HG03025 (cell line): ENCODE data around the gene OOSP3.

Source experiments
- ATAC-seq: cut with Tn5 transposase; IDR thresholded peaks from one replicate; pipeline ENCODE4 v1.9.1; 2021; ENCODE audit warnings: mild to moderate bottlenecking, moderate library complexity; ENCODE audit not compliant: unreplicated experiment, low FRiP score

Gene OOSP3

DNA sequence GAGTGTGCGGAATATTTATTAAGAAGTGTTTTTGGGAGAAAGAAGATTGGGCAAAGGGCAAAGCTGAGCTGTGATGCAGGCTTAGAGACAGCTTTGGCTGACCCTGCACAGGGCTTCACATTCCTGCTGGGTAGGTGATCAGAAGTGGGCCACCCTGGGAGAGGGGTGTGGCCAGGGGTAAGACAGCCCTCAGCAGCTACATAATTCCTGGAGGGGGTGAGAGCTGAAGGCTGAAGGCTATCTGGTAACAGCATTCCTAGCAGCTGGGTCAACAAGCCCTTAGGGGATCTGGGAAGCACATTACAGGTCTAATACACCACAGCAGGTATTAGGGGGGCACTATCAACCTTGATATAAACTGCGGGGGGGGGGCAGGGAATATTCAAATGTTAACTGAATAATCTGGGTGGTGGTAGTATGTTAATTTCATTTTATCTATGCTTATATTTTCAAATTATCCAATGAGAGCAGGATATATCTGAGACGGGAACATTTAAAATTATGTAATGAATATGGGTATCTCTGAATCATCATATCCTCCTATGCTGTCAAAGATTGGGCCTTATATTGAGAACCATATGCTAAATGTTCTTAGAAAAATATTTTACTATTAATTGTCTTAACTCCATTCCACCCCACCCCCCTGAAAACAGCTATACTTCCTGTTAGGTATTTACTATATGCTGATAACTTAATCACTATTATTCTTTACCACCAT, 65.6 kb downstream of the OOSP3 start:
- ATAC-seq: no peak

DNA sequence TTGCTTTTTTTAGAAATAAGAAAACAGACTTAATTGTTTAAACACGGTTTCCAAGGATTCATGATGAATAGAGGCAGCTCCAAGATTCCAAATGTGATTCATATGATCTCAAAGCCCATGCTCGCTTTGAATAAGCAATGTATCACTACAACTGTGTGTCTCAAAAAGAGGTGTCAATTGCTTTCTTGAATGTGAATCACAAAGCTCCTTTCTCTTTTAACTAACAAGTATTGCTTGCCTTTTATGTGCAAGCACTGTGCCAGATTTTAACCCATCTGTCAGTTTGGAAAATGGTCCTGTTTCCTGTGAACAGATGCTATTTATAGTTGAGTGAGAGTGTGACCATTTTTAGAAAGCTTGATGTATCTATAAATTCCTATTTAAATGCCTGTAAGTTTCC, 66.1 kb downstream of the OOSP3 start:
- no peak for ATAC-seq
